Loucy (cell line): ENCODE data around the gene C22orf23.

Source experiments
- H2AFZ ChIP-seq: fragments of 200-600 bp; sonication (generic); 2 replicates; pipeline ENCODE4 v1.6.0; 2016; ENCODE audit warnings: antibody characterized with exemption, mild to moderate bottlenecking, low read length, moderate library complexity
- H3F3A ChIP-seq: fragments of 200-600 bp; 2 replicates; pipeline ENCODE4 v1.6.0; 2016; ENCODE audit warnings: antibody characterized with exemption, low read depth, mild to moderate bottlenecking
- H3K27me3 ChIP-seq: fragments of 200-600 bp; sonication (generic); 2 replicates; pipeline ENCODE4 v1.6.1; 2014; ENCODE audit warnings: low read length, mild to moderate bottlenecking; ENCODE audit not compliant: insufficient read depth, poor library complexity, severe bottlenecking
- H3K36me3 ChIP-seq: fragments of 200-600 bp; sonication (generic); 2 replicates; pipeline ENCODE4 v1.6.1; 2016; ENCODE audit warnings: low read length; ENCODE audit not compliant: insufficient read depth
- H3K4me1 ChIP-seq: fragments of 200-600 bp; sonication (generic); 2 replicates; pipeline ENCODE4 v1.5.1; 2014; ENCODE audit warnings: low read length, mild to moderate bottlenecking; ENCODE audit not compliant: insufficient read depth, poor library complexity, severe bottlenecking
- H3K4me2 ChIP-seq: fragments of 200-600 bp; sonication (generic); 2 replicates; pipeline ENCODE4 v1.6.0; 2014; ENCODE audit warnings: antibody characterized with exemption, low read length, low read depth, mild to moderate bottlenecking; ENCODE audit not compliant: poor library complexity, severe bottlenecking
- H3K4me3 ChIP-seq: fragments of 200-600 bp; sonication (generic); 2 replicates; pipeline ENCODE4 v1.5.1; 2014; ENCODE audit warnings: low read length, mild to moderate bottlenecking, mixed read lengths; ENCODE audit not compliant: poor library complexity, severe bottlenecking
- H3K79me2 ChIP-seq: fragments of 200-600 bp; sonication (generic); 2 replicates; pipeline ENCODE4 v1.6.1; 2014; ENCODE audit warnings: low read length; ENCODE audit not compliant: insufficient read depth
- H3K9ac ChIP-seq: fragments of 200-600 bp; sonication (generic); 2 replicates; pipeline ENCODE4 v1.6.0; 2014; ENCODE audit warnings: mild to moderate bottlenecking, low read depth, low read length, moderate library complexity; ENCODE audit not compliant: poor library complexity, severe bottlenecking
- H3K9me2 ChIP-seq: fragments of 200-600 bp; sonication (generic); replicated peaks from 2 replicates; pipeline ENCODE4 v1.6.1; 2016; ENCODE audit warnings: low read depth, low read length, mixed read lengths
- H3K9me3 ChIP-seq: fragments of 200-600 bp; sonication (generic); 2 replicates; pipeline ENCODE4 v1.6.1; 2014; ENCODE audit warnings: mild to moderate bottlenecking, antibody characterized with exemption, low read length, low read depth; ENCODE audit not compliant: insufficient read depth
- H4K20me1 ChIP-seq: fragments of 200-600 bp; sonication (generic); 2 replicates; pipeline ENCODE4 v1.6.0; 2014; ENCODE audit warnings: antibody characterized with exemption, low read length, mild to moderate bottlenecking; ENCODE audit not compliant: insufficient read depth, poor library complexity, severe bottlenecking
- CTCF ChIP-seq: fragments of 200-600 bp; sonication (generic); conservative IDR thresholded peaks from 2 replicates; pipeline ENCODE4 v1.5.1; 2014; ENCODE audit warnings: mild to moderate bottlenecking, antibody characterized with exemption, low read length
- EZH2phosphoT487 ChIP-seq: fragments of 200-600 bp; IDR thresholded peaks from 2 replicates; pipeline ENCODE4 v1.6.1; 2018; ENCODE audit warnings: antibody characterized with exemption, mild to moderate bottlenecking, moderate library complexity, borderline replicate concordance

C22orf23 gene

GRCh38 chr22:37972527-37972926 is 19.1 kb upstream of the C22orf23 start:
- Histone ChIP-seq H3K4me2 (no peak overlapping the region), H3K79me2 (no peaks in the 10 kb centered on the region), H3K4me3 (no peak overlapping the region), H4K20me1 (no peaks in the 10 kb centered on the region), H3K27me3 (no peaks in the 10 kb centered on the region), H3K9ac (no peak overlapping the region), H3K9me3 (no peaks in the 10 kb centered on the region), H3K9me2 (no peaks in the 10 kb centered on the region), H3K4me1 (no peaks in the 10 kb centered on the region), H3K36me3 (peaks cover 9% of the 10 kb centered on the region; the same call in 1 of the 2 replicates), H3F3A (no peaks in the 10 kb centered on the region), H2AFZ (no peak overlapping the region)
- TF ChIP-seq EZH2phosphoT487 (no peak), CTCF (no peak)

GRCh38 chr22:37971475-37972434 is 18.4 kb upstream of the C22orf23 start:
- Histone ChIP-seq H2AFZ (no peak overlapping the region), H3K79me2 (no peaks in the 10 kb centered on the region), H3K4me1 (no peaks in the 10 kb centered on the region), H3K9ac (no peak overlapping the region), H4K20me1 (no peaks in the 10 kb centered on the region), H3K27me3 (no peaks in the 10 kb centered on the region), H3K4me3 (no peak overlapping the region), H3K36me3 (peaks cover 17% of the 10 kb centered on the region; the same call in 1 of the 2 replicates), H3F3A (no peaks in the 10 kb centered on the region), H3K9me3 (no peaks in the 10 kb centered on the region), H3K9me2 (no peaks in the 10 kb centered on the region), H3K4me2 (no peak overlapping the region)
- no peak for TF ChIP-seq EZH2phosphoT487
- no peak for TF ChIP-seq CTCF

- H3K9me2 ChIP-seq = no peaks in the 10 kb centered on the region
- no peaks in the 10 kb centered on the region for H3K27me3 ChIP-seq
- no peaks in the 10 kb centered on the region for H3F3A ChIP-seq
- no peaks in the 10 kb centered on the region for H3K9me3 ChIP-seq
- peaks cover 24% of the 10 kb centered on the region; the same call in 1 of the 2 replicates for H3K36me3 ChIP-seq
- H3K4me2 ChIP-seq = no peak overlapping the region
- H3K79me2 ChIP-seq = no peaks in the 10 kb centered on the region
- H2AFZ ChIP-seq = no peak overlapping the region
- no peak for TF ChIP-seq EZH2phosphoT487
- TF ChIP-seq CTCF = no peak
- H3K4me3 ChIP-seq = no peak overlapping the region
- H4K20me1 ChIP-seq = no peaks in the 10 kb centered on the region
- H3K9ac ChIP-seq = no peak overlapping the region
- H3K4me1 ChIP-seq = no peaks in the 10 kb centered on the region
Observed at GRCh38 chr22:37970864-37971263, 17.5 kb upstream of the C22orf23 start.
